HCT116 (cell line): Measurements from ENCODE around the gene SLC4A11. TPM values are rescaled to one million over a fixed set of nuclear protein-coding genes. Genes with fewer than 3 reads are reported as not detected.
A peak's percentile ranks its signal among the peaks of the same experiment; 100 is the strongest.

ENCODE experiments used
- ATAC-seq: fragments of 200-7000 bp; cut with Tn5 transposase; 2 replicates; pipeline ENCODE4 v1.9.1; 2020; ENCODE audit warnings: mild to moderate bottlenecking, moderate library complexity
- BruUV-seq: library from RNA; stranded (reverse); fragments of 400-500 nt; replicated peaks from 2 replicates; lab custom pipeline; 2021; lab: Mats Ljungman, UMichigan
- CTCF ChIA-PET: fragments of 300-600 bp; sonication (Branson Sonifier 250); formaldehyde crosslinking; loops from one replicate; lab custom pipeline; 2021; ENCODE audit warnings: antibody characterized with exemption; lab: Charles Lee
- POLR2A ChIA-PET: fragments of 300-600, 350-600 bp; sonication (Branson Sonifier 250); formaldehyde crosslinking; loops from one replicate; lab custom pipeline; 2021; ENCODE audit warnings: antibody characterized with exemption; lab: Charles Lee
- RAD21 ChIA-PET, 2 experiments: fragments of 300-600 bp; sonication (Branson Sonifier 250); formaldehyde crosslinking; loops; one replicate each; lab custom pipeline; 2023; ENCODE audit warnings: low total read pairs in 2 of 2; ENCODE audit not compliant: uncharacterized antibody in 2 of 2, unreplicated experiment in 2 of 2, low non-redundant PET in 1 of 2; lab: Charles Lee
- DNase-seq: peaks from one replicate; pipeline ENCODE4 v3.0.0-alpha.2; 2010; ENCODE audit warnings: low read depth, low spot score
- H2AFZ ChIP-seq: fragments of 200-600 bp; shearing (Covaris generic), sonication (generic); 2 replicates; pipeline ENCODE4 v1.6.1; 2017; ENCODE audit warnings: low read depth, mixed run types, mixed read lengths, antibody characterized with exemption, low read length; ENCODE audit not compliant: poor library complexity, severe bottlenecking
- H3K27ac ChIP-seq: 2 replicates; pipeline ENCODE4 v1.5.1; 2012; ENCODE audit warnings: low read depth, low read length
- H3K27me3 ChIP-seq: fragments of 200-600 bp; sonication (generic); 2 replicates; pipeline ENCODE4 v1.6.1; 2016; ENCODE audit warnings: mixed run types, low read length, mixed read lengths; ENCODE audit not compliant: insufficient read depth
- H3K36me3 ChIP-seq, 2 experiments: fragments of 200-500 bp in 1 of 2; fragments of 200-600 bp in 1 of 2; sonication (Bioruptor generic) in 1 of 2; sonication (generic) in 1 of 2; 2 replicates each; pipeline versions ENCODE4 v1.5.1 to v1.6.1; 2014 to 2016; ENCODE audit warnings: low read length in 2 of 2, inconsistent platforms in 1 of 2, mixed read lengths in 1 of 2, mixed run types in 1 of 2; ENCODE audit not compliant: insufficient read depth in 2 of 2, control insufficient read depth in 1 of 2
- H3K4me1 ChIP-seq, 2 experiments: fragments of 200-600 bp in 1 of 2; sonication (generic) in 1 of 2; 2 replicates each; pipeline versions ENCODE4 v1.5.1 to v1.6.1; 2012 to 2017; ENCODE audit warnings: low read length in 2 of 2, inconsistent platforms in 1 of 2, mild to moderate bottlenecking in 1 of 2, mixed read lengths in 1 of 2, mixed run types in 1 of 2, moderate library complexity in 1 of 2; ENCODE audit not compliant: insufficient read depth in 2 of 2, control insufficient read depth in 1 of 2
- H3K4me2 ChIP-seq: fragments of 200-600 bp; sonication (generic); 2 replicates; pipeline ENCODE4 v1.6.1; 2017; ENCODE audit warnings: mixed run types, low read length, mixed read lengths
- H3K4me3 ChIP-seq, 2 experiments: fragments of 200-600 bp in 1 of 2; sonication (generic) in 1 of 2; replicated peaks in 1 of 2; 2 replicates each; pipeline ENCODE4 v1.5.1; 2011 to 2016; ENCODE audit warnings: low read length in 2 of 2, control low read depth in 1 of 2, low read depth in 1 of 2, mild to moderate bottlenecking in 1 of 2, mixed read lengths in 1 of 2, mixed run types in 1 of 2
- H3K79me2 ChIP-seq: fragments of 200-600 bp; sonication (generic); 2 replicates; pipeline ENCODE4 v1.6.1; 2017; ENCODE audit warnings: mild to moderate bottlenecking, mixed run types, low read length, moderate library complexity, mixed read lengths; ENCODE audit not compliant: insufficient read depth
- H3K9ac ChIP-seq: fragments of 200-600 bp; sonication (generic); 2 replicates; pipeline ENCODE4 v1.6.1; 2016; ENCODE audit warnings: low read length, mixed read lengths
- H3K9me2 ChIP-seq: fragments of 200-600 bp; sonication (generic), shearing (Covaris generic); 2 replicates; pipeline ENCODE4 v1.6.1; 2017; ENCODE audit warnings: mixed run types, mild to moderate bottlenecking, moderate library complexity; ENCODE audit not compliant: insufficient read depth
- H3K9me3 ChIP-seq, 2 experiments: fragments of 200-500 bp in 1 of 2; fragments of 200-600 bp in 1 of 2; sonication (Bioruptor generic) in 1 of 2; sonication (generic) in 1 of 2; 2 replicates each; pipeline ENCODE4 v1.6.1; 2014 to 2017; ENCODE audit warnings: low read length in 2 of 2, mixed read lengths in 2 of 2, inconsistent platforms in 1 of 2, low read depth in 1 of 2, mild to moderate bottlenecking in 1 of 2, mixed run types in 1 of 2, moderate library complexity in 1 of 2; ENCODE audit not compliant: control insufficient read depth in 1 of 2, insufficient read depth in 1 of 2
- H4K20me1 ChIP-seq: fragments of 200-600 bp; sonication (generic), shearing (Covaris generic); 2 replicates; pipeline ENCODE4 v1.6.1; 2017; ENCODE audit warnings: mixed run types, mild to moderate bottlenecking, moderate library complexity; ENCODE audit not compliant: insufficient read depth
- ELF1 ChIP-seq: IDR thresholded peaks from 2 replicates; pipeline ENCODE4 v1.6.1; 2012; ENCODE audit warnings: low read depth, borderline replicate concordance
- FOSL1 ChIP-seq: IDR thresholded peaks from 2 replicates; pipeline ENCODE4 v1.6.1; 2012; ENCODE audit warnings: low read depth
- SIN3A ChIP-seq: IDR thresholded peaks from 2 replicates; pipeline ENCODE4 v1.6.1; 2012; ENCODE audit warnings: low read depth
- ZFX ChIP-seq: fragments of 450-650 bp; IDR thresholded peaks from 2 replicates; pipeline ENCODE4 v1.6.1; 2017
- intact Hi-C: fragments of 100-400 bp; cut with micrococcal nuclease; formaldehyde crosslinking; loops from 2 replicates; pipeline ENCODE4 v1.10.0; 2022
- total RNA-seq: library from RNA; stranded (reverse); gene quantifications from one replicate; pipeline ENCODE4 v1.2.1, GENCODE V29; 2021; ENCODE audit not compliant: unreplicated experiment

Gene SLC4A11
- total RNA-seq, 1 experiment from 2014 or later = 22.7 TPM

DNA sequence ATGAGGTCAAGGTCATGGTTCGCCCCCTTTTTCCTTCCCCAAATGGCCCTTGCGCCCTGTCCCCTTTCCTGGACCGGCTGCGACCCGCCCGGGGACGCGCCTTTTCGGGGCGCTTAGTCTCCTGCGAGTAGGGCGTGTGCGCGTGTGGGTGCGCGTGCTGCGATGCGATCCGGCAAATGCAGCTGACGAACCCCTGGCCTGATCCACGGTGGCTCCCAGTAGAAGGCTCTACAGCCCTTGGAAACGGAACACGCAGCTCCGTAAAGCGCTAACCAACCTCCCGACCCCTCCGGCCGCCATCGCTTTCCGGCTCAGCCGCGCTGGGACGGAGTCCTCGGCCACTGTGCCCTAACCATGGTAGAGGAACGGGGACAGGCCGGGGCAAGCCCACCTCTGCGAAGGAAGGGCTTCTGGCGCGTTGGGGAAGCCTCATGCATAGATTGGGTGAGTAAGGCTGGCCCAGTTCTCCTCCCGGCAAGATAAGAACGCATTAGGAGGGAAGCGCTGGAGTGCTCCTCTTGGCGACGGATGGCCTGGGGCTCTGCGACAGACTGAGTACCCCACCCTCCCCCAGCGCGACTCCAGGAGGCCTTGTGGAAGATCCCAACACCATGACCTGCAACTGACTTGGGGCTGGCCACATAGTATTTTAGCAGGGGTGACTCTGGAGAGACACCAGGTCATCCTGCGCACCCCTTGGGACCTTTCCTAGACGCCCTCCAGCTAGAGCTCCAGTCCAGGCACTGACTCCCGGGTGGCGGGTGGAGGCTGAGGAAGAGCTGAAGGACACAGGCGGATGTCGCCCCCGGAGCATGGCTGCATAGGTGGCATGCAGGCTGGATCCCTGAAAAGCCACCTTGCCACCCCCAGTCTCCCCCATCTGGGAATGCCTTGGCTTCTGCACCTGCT, 1.1 kb upstream of the SLC4A11 start:
- intact Hi-C loops = no loop called here
- Histone ChIP-seq H2AFZ (peak overlapping the region; percentile 83), H3K4me1 (peaks cover 25 to 43% of the 10 kb centered on the region in 2 experiments), H4K20me1 (no peaks in the 10 kb centered on the region), H3K27me3 (no peaks in the 10 kb centered on the region), H3K9ac (peak overlapping the region; percentile 63), H3K27ac (peak overlapping the region; percentile 90; the same call in 1 of the 2 replicates), H3K4me3 (peak overlapping the region; percentile 66 to 88), H3K9me3 (no peaks in the 10 kb centered on the region), H3K79me2 (no peaks in the 10 kb centered on the region), H3K36me3 (no peaks in the 10 kb centered on the region), H3K9me2 (no peaks in the 10 kb centered on the region), H3K4me2 (peak overlapping the region; percentile 98)
- ChIA-PET POLR2A (interaction anchor here (0.8 kb wide), 1 partner anchor 12 kb away, joined by 3 read pairs; no protein-coding TSS in a partner anchor), RAD21 (interaction anchor here in 1 of 2 experiments (0.5 kb wide), 1 partner anchor 76 kb away, joined by 3 read pairs; no protein-coding TSS in a partner anchor), CTCF (interaction anchor here (1.3 kb wide), 1 partner anchor 23 kb away, joined by 5 read pairs; no protein-coding TSS in a partner anchor)
- ATAC-seq = peak; percentile 36
- DNase-seq = no peak
- TSS peak; percentile 51 for BruUV-seq
- no peak for TF ChIP-seq SIN3A

DNA sequence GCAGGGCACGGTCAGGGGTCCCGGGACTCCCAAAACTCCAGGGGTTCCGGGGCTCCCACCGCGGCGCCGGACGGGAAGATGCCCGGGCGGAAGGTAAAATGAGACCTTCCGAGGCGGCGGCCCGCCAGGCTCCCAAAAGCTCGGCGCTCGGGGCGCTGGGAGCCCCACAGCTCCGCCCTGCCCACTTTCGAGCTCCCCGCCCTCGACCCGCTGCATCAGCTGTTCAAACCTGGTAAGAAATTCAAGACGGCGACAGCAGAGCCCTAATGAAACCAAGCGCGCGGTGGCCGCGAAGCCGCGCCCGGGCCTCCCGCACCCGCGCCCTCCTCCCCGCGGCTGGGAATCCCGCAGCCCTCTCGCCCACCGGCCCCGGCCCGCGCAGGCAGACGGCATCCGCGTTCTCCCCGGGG, 369 bp downstream of the SLC4A11 start:
- Histone ChIP-seq H3K79me2 (no peaks in the 10 kb centered on the region), H3K4me1 (peaks cover 25 to 43% of the 10 kb centered on the region in 2 experiments), H3K27me3 (no peaks in the 10 kb centered on the region), H3K9ac (peak overlapping the region; percentile 63), H3K9me3 (no peaks in the 10 kb centered on the region), H3K4me3 (peak overlapping the region; percentile 66 to 88)
- ChIA-PET CTCF (interaction anchor here (1.3 kb wide), 1 partner anchor 21 kb away, joined by 5 read pairs; no protein-coding TSS in a partner anchor), POLR2A (no interaction called here), RAD21 (no interaction called here)
- DNase-seq = no peak
- intact Hi-C loops = no loop called here
- TF ChIP-seq FOSL1 (no peak), ZFX (0 out of 2 replicates have a peak, but pooled peaks have one; percentile 33), ELF1 (no peak)
- TF ChIP-seq, all 23 proteins: peak for 1
- H3K36me3 ChIP-seq = peaks cover 0 to 2% of the 10 kb centered on the region in 2 experiments; a peak in 1 of 4 replicates
- peak overlapping the region; percentile 98 for H3K4me2 ChIP-seq
- H3K9me2 ChIP-seq = no peaks in the 10 kb centered on the region
- BruUV-seq = no TSS peak
- H2AFZ ChIP-seq = no peak overlapping the region
- no peaks in the 10 kb centered on the region for H4K20me1 ChIP-seq
- peak overlapping the region; percentile 90 for H3K27ac ChIP-seq
- peak; percentile 45 for ATAC-seq
